SK-N-SH (cell line): Measurements from ENCODE around the gene CTAGE4. TPM values are rescaled to one million over a fixed set of nuclear protein-coding genes. Genes with fewer than 3 reads are reported as not detected.

Experiments used
- CTCF ChIA-PET: fragments of 300-600, 350-600 bp; formaldehyde crosslinking; extraction: SDS; loops from one replicate; lab custom pipeline; 2021; lab: Yijun Ruan, JAX
- POLR2A ChIA-PET: fragments of 350-600 bp; sonication (Branson Sonifier 250); formaldehyde crosslinking; extraction: SDS; loops from one replicate; lab custom pipeline; 2020; ENCODE audit warnings: antibody characterized with exemption, inconsistent platforms; lab: Yijun Ruan, JAX
- DNase-seq: peaks from one replicate; pipeline ENCODE4 v3.0.0; 2012
- H2AFZ ChIP-seq: fragments of 200-600 bp; sonication (generic); 2 replicates; pipeline ENCODE4 v1.8.1; 2016; ENCODE audit warnings: antibody characterized with exemption, mild to moderate bottlenecking, low read depth
- H3F3A ChIP-seq: fragments of 200-600 bp; sonication (generic); replicated peaks from 2 replicates; pipeline ENCODE3; 2016; ENCODE audit warnings: antibody characterized with exemption, mild to moderate bottlenecking; ENCODE audit not compliant: insufficient read depth
- H3K27ac ChIP-seq, 2 experiments: fragments of 200-500 bp in 1 of 2; fragments of 200-600 bp in 1 of 2; sonication (Bioruptor generic) in 1 of 2; sonication (generic), shearing (Covaris generic) in 1 of 2; 2 replicates each; pipeline versions ENCODE4 v1.5.1 to v1.6.1; 2014 to 2016; ENCODE audit warnings: low read depth in 2 of 2, inconsistent platforms in 1 of 2, low read length in 1 of 2, mild to moderate bottlenecking in 1 of 2, mixed read lengths in 1 of 2
- H3K27me3 ChIP-seq: fragments of 200-600 bp; sonication (generic), shearing (Covaris generic); 2 replicates; pipeline ENCODE4 v1.6.1; 2016; ENCODE audit warnings: mixed run types; ENCODE audit not compliant: insufficient read depth
- H3K36me3 ChIP-seq, 2 experiments: fragments of 200-500 bp in 1 of 2; fragments of 200-600 bp in 1 of 2; sonication (Bioruptor generic) in 1 of 2; sonication (generic) in 1 of 2; replicated peaks in 1 of 2; 2 replicates each; pipeline versions ENCODE3 to v1.5.1; 2014 to 2016; ENCODE audit warnings: low read length in 1 of 2, mild to moderate bottlenecking in 1 of 2; ENCODE audit not compliant: insufficient read depth in 2 of 2, control insufficient read depth in 1 of 2
- H3K4me1 ChIP-seq, 2 experiments: fragments of 200-500 bp in 1 of 2; fragments of 200-600 bp in 1 of 2; sonication (Bioruptor generic) in 1 of 2; sonication (generic), shearing (Covaris generic) in 1 of 2; 2 replicates each; pipeline versions ENCODE4 v1.5.1 to v1.6.1; 2014 to 2016; ENCODE audit warnings: low read depth in 1 of 2, low read length in 1 of 2, mixed run types in 1 of 2; ENCODE audit not compliant: insufficient read depth in 2 of 2, control insufficient read depth in 1 of 2
- H3K4me2 ChIP-seq: fragments of 200-600 bp; sonication (generic), shearing (Covaris generic); 2 replicates; pipeline ENCODE4 v1.6.1; 2017; ENCODE audit warnings: mixed run types
- H3K4me3 ChIP-seq, 2 experiments: fragments of 200-500 bp in 1 of 2; fragments of 200-600 bp in 1 of 2; sonication (Bioruptor generic) in 1 of 2; sonication (generic), shearing (Covaris generic) in 1 of 2; 2 replicates each; pipeline versions ENCODE4 v1.5.1 to v1.8.1; 2014 to 2016; ENCODE audit warnings: low read depth in 2 of 2, inconsistent platforms in 1 of 2, low read length in 1 of 2, mild to moderate bottlenecking in 1 of 2, mixed read lengths in 1 of 2, moderate library complexity in 1 of 2
- H3K79me2 ChIP-seq: fragments of 200-600 bp; sonication (generic); 2 replicates; pipeline ENCODE4 v1.8.1; 2017; ENCODE audit warnings: mild to moderate bottlenecking; ENCODE audit not compliant: insufficient read depth
- H3K9ac ChIP-seq: fragments of 200-600 bp; sonication (generic); 2 replicates; pipeline ENCODE4 v1.6.1; 2017; ENCODE audit warnings: mixed run types
- H3K9me2 ChIP-seq: fragments of 200-600 bp; sonication (generic); 2 replicates; pipeline ENCODE4 v1.6.1; 2017; ENCODE audit warnings: mixed run types
- H3K9me3 ChIP-seq: fragments of 200-600 bp; sonication (generic); 2 replicates; pipeline ENCODE4 v1.6.1; 2017; ENCODE audit warnings: mixed run types, mild to moderate bottlenecking, moderate library complexity
- H4K20me1 ChIP-seq: fragments of 200-600 bp; sonication (generic); 2 replicates; pipeline ENCODE4 v1.6.1; 2017; ENCODE audit warnings: mild to moderate bottlenecking, mixed run types; ENCODE audit not compliant: insufficient read depth
- CTCF ChIP-seq: fragments of 200-600 bp; sonication (generic); IDR thresholded peaks from 2 replicates; pipeline ENCODE4 v1.6.1; 2017; ENCODE audit warnings: antibody characterized with exemption, mild to moderate bottlenecking, moderate library complexity
- ELF1 ChIP-seq: IDR thresholded peaks from 2 replicates; pipeline ENCODE4 v1.4.0; 2012
- EP300 ChIP-seq, 2 experiments: IDR thresholded peaks; 2 replicates each; pipeline versions ENCODE4 v1.4.0 to v1.6.1; 2012; ENCODE audit warnings: borderline replicate concordance in 1 of 2, low read depth in 1 of 2, low read length in 1 of 2
- EZH2phosphoT487 ChIP-seq: fragments of 200-600 bp; sonication (generic); IDR thresholded peaks from 2 replicates; pipeline ENCODE4 v1.6.1; 2017; ENCODE audit warnings: low read depth, mixed run types, mild to moderate bottlenecking, antibody characterized with exemption, moderate library complexity, borderline replicate concordance
- FOSL2 ChIP-seq: IDR thresholded peaks from 2 replicates; pipeline ENCODE4 v1.4.0; 2012; ENCODE audit warnings: low read depth, mild to moderate bottlenecking, moderate library complexity, borderline replicate concordance
- FOXJ3 ChIP-seq: sonication (generic); formaldehyde crosslinking; IDR thresholded peaks from 2 replicates; pipeline ENCODE4 v1.5.1; 2020; ENCODE audit warnings: mild to moderate bottlenecking, missing genetic modification reagents
- FOXM1 ChIP-seq: IDR thresholded peaks from 2 replicates; pipeline ENCODE4 v1.4.0; 2012; ENCODE audit warnings: low read depth, mild to moderate bottlenecking
- GABPA ChIP-seq: IDR thresholded peaks from 2 replicates; pipeline ENCODE4 v1.4.0; 2012; ENCODE audit warnings: low read depth, mild to moderate bottlenecking
- GATA2 ChIP-seq: sonication (generic); formaldehyde crosslinking; IDR thresholded peaks from 2 replicates; pipeline ENCODE4 v1.5.0; 2020; ENCODE audit warnings: mild to moderate bottlenecking, missing genetic modification reagents
- IRF3 ChIP-seq: fragments of 150-350 bp; IDR thresholded peaks from 2 replicates; pipeline ENCODE4 v1.6.1; 2016; ENCODE audit warnings: mild to moderate bottlenecking, low read depth, low read length
- MAX ChIP-seq: IDR thresholded peaks from 2 replicates; pipeline ENCODE4 v1.4.0; 2012; ENCODE audit warnings: low read depth
- MEF2A ChIP-seq: IDR thresholded peaks from 2 replicates; pipeline ENCODE4 v1.4.0; 2012; ENCODE audit warnings: low read depth, borderline replicate concordance
- NFIC ChIP-seq: IDR thresholded peaks from 2 replicates; pipeline ENCODE4 v1.4.0; 2012; ENCODE audit warnings: borderline replicate concordance
- RCOR1 ChIP-seq: fragments of 150-350 bp; IDR thresholded peaks from 2 replicates; pipeline ENCODE4 v1.6.1; 2017; ENCODE audit warnings: antibody characterized with exemption, low read length
- RXRA ChIP-seq: IDR thresholded peaks from 2 replicates; pipeline ENCODE4 v1.4.0; 2012; ENCODE audit warnings: low read depth, mild to moderate bottlenecking, borderline replicate concordance
- SIN3A ChIP-seq: IDR thresholded peaks from 2 replicates; pipeline ENCODE4 v1.6.1; 2012; ENCODE audit warnings: low read depth, mild to moderate bottlenecking, low read length, moderate library complexity, borderline replicate concordance
- TCF12 ChIP-seq: IDR thresholded peaks from 2 replicates; pipeline ENCODE4 v1.4.0; 2012
- TEAD4 ChIP-seq: IDR thresholded peaks from 2 replicates; pipeline ENCODE4 v1.4.0; 2012; ENCODE audit warnings: mild to moderate bottlenecking, borderline replicate concordance; ENCODE audit not compliant: insufficient read depth
- YY1 ChIP-seq: IDR thresholded peaks from 2 replicates; pipeline ENCODE4 v1.4.0; 2012; ENCODE audit warnings: low read depth, mild to moderate bottlenecking
- ZBTB33 ChIP-seq: IDR thresholded peaks from 2 replicates; pipeline ENCODE4 v1.4.0; 2012; ENCODE audit warnings: low read depth, borderline replicate concordance
- WGBS: methylation state at CpG from one replicate; pipeline ENCODE4 v1.1.6; 2017; ENCODE audit warnings: low lambda C conversion rate; 5-methylcytosine and 5-hydroxymethylcytosine counted together
- polyA plus RNA-seq, 3 experiments: library from polyadenylated mRNA; depleted of rRNA; stranded (reverse); fragments of >200 nt; gene quantifications; 2 replicates each; pipeline ENCODE4 v1.2.3, GENCODE V29; 2012

The CTAGE4 gene
- polyA plus RNA-seq, 1 of the 3 experiments (the other 2 are of a cell fraction), result not detected

GRCh38 chr7:144158861-144159260 lies 24.4 kb upstream of the CTAGE4 start:
- Histone ChIP-seq H3K4me2 (no peak overlapping the region), H3F3A (no peaks in the 10 kb centered on the region), H3K9me3 (no peaks in the 10 kb centered on the region), H3K79me2 (no peaks in the 10 kb centered on the region), H3K27ac (no peak overlapping the region), H3K4me3 (no peak overlapping the region), H3K9ac (no peak overlapping the region), H3K27me3 (no peaks in the 10 kb centered on the region), H3K36me3 (no peaks in the 10 kb centered on the region), H4K20me1 (no peaks in the 10 kb centered on the region), H2AFZ (no peak overlapping the region), H3K9me2 (no peaks in the 10 kb centered on the region), H3K4me1 (no peaks in the 10 kb centered on the region)
- ChIA-PET POLR2A (no interaction called here), CTCF (no interaction called here)
- TF ChIP-seq TCF12 (no peak), SIN3A (no peak), IRF3 (no peak), EZH2phosphoT487 (no peak), MAX (no peak), NFIC (no peak), ZBTB33 (no peak), TEAD4 (no peak), FOXM1 (no peak), ELF1 (no peak)
- no peak for DNase-seq
- 3% methylated on average over 1 of the region's 1 CpG for WGBS

GRCh38 chr7:144164784-144165183 lies 18.5 kb upstream of the CTAGE4 start:
- H3K27ac ChIP-seq, result no peak overlapping the region
- ChIA-PET POLR2A (no interaction called here), CTCF (no interaction called here)
- no peaks in the 10 kb centered on the region for H3K9me2 ChIP-seq
- H3K4me2 ChIP-seq, result no peak overlapping the region
- H3K27me3 ChIP-seq, result no peaks in the 10 kb centered on the region
- H3K4me3 ChIP-seq, result no peak overlapping the region
- no peak for DNase-seq
- WGBS, result 2% methylated on average over 2 of the region's 2 CpGs
- TF ChIP-seq TEAD4, result no peak
- no peak for TF ChIP-seq RCOR1
- TF ChIP-seq MEF2A, result no peak
- no peak for TF ChIP-seq RXRA
- TF ChIP-seq FOSL2, result no peak
- no peak for TF ChIP-seq YY1
- TF ChIP-seq CTCF, result no peak
- TF ChIP-seq EP300 (IDR thresholded peaks at IDR 0.05; ENCODE audit: borderline replicate concordance in 1 of 2, low read depth in 1 of 2, low read length in 1 of 2), result no peak
- TF ChIP-seq FOXJ3 (CRISPR knock-in tag), result no peak
- no peak for TF ChIP-seq GABPA
- TF ChIP-seq GATA2 (CRISPR knock-in tag), result no peak
- H3K79me2 ChIP-seq, result no peaks in the 10 kb centered on the region
- H3K9me3 ChIP-seq, result no peaks in the 10 kb centered on the region
- no peaks in the 10 kb centered on the region for H3K36me3 ChIP-seq
- H4K20me1 ChIP-seq, result no peaks in the 10 kb centered on the region
- H3K9ac ChIP-seq, result no peak overlapping the region
- no peaks in the 10 kb centered on the region for H3K4me1 ChIP-seq
- no peaks in the 10 kb centered on the region for H3F3A ChIP-seq
- no peak overlapping the region for H2AFZ ChIP-seq
